ENCODE measurements around the gene OPRPN.

OPRPN gene, protein sequence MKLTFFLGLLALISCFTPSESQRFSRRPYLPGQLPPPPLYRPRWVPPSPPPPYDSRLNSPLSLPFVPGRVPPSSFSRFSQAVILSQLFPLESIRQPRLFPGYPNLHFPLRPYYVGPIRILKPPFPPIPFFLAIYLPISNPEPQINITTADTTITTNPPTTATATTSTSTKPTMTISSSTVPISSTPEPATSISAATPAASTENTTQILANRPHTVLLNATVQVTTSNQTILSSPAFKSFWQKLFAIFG

DNA sequence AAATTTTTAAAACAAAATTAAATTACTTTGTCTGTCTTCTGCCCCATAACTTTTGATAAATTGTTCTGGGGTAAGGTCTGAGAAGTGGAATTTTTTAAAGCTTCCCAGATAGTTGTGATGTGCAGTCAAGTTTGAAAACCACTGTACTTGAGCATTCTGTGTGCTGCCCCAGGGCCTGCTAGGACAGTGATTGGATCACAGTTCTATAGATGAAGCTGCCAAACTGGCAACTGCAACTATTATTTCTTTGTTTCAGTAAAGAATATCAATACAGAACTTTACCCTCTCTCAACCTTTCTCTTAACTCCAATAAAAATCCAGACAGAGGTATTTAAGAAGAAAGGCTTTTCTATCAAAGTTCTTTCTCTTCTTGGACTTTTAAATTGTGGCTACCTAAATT is at the start of gene OPRPN:
OPRPN (plus strand) TSS at position 361 of the 400 bp plus-strand sequence. CDS start 1,346 bp downstream, outside the sequence.
- DNase-seq, result no peak

DNA sequence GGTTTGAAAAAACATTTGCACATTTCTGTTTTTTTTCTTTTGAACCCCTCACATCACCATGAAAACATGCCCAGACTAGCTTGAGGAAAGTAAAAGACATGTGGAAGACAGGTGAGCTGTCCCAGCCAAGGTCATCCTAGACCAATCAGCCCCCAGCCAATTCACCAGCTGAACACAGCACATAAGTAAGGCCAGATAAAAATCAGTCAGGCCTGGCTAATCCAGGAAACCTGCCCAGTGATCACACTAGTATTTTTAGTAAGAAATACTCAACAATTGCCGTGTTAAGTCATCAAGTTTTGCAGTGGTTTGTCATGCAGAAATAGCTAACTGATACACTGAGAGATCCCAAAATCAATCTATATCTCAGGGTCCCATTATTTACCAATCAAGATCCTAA is 41.6 kb upstream of the OPRPN start:
- DNase-seq, result no peak

DNA sequence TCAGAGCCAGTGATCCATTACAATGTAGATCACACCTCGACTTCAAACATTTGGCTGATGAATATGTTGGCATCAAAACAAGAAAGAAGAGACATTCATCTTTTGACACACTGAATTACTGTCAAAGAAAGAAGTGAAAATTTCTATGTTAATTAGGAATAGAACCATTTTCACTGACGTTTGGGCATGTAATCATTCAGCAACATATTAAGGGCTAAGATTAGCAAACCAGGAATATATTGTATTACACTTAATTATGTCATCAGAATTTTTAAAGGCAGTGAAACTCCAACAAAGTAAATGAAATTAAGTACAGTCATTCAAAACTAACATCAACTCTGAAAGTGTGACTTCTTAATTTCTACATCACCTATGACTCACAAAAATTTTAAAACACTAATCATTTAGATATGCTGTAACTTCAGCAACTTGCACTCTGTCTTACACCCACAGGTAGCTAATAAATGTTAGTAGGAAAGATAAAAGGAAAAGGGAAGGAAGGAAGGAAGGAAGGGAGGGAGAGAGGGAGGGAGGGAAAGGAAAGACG is 38.6 kb upstream of the OPRPN start:
- no peak for DNase-seq

DNA sequence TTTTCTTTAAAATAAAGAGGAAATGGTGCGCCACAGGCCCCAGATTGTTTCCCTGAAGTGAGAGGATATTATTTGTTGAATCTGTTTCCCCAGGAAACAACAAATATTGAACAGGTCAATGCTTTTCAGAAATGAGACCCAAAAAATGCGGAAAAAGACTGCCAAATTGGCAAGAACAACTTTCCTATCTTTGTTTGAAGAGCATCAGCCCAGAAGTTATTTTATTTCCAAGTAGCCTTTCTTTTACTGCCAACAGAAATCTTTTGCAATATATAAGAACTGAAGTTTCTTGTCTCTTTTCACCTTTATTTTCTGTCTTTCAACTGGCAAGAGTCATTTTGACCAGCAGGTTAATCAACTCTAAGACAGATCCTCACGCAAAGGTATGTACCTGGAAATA is 37.3 kb upstream of the OPRPN start, which contains the start of gene SMR3A:
SMR3A (plus strand) TSS at position 301 of the 400 bp plus-strand sequence. CDS start 1,356 bp downstream, outside the sequence.
- DNase-seq, result no peak

DNA sequence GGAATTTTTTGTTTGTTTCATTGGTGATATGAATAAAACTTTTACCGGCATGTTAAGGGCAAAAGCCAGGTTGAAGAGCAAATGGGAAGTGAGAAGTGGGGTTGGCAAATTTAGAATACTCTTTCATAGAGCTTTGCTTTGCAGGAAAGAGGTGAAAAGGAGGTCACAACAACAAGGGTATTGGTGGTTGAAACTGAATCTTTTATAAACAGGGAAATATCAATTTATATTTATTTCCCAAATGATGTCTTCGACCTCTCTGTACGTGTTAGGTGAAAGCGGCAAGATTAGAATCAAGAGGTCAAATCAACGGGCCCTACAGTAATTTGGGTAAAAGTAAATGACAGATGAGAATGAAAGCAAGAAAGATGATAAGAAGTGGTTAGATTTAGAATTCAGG is 33.7 kb upstream of the OPRPN start:
- no peak for DNase-seq

DNA sequence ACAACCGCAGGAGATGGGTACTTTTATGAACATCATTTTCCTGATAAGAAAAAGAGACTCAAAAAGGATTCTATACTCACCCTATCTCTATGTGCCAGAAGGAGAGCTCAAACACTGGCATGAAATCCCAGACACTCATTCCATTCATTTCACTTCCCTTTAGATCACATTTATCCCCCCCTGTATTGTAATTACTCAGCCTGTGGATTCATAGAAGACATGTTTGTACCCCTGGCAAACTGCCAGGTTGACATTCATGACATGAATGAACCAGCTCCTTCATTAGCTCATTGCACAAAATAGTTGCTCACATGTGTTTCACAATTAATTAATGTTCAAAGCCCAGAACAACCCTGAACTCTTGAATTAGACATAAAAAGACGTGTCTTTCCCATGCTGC is 32.3 kb upstream of the OPRPN start:
- DNase-seq, result peak; percentile 70

DNA sequence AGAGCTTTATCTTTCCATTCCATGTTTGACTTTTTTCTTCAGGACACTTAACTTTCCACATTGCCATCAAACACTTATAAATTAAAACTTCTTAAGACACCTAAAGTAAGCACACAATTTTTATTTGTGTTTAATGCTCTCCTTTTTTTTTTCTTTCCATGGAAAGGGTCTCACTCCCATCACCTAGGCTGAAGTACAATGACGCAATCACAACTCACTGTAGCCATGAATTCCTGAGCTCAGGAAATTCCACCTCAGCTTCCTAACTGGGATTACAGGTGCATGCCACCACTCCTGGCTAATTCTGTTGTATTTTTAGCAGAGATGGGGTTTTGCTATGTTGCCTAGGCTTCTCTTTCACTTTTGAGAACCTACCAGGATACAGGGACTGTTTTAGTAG is 29.9 kb upstream of the OPRPN start:
- no peak for DNase-seq

DNA sequence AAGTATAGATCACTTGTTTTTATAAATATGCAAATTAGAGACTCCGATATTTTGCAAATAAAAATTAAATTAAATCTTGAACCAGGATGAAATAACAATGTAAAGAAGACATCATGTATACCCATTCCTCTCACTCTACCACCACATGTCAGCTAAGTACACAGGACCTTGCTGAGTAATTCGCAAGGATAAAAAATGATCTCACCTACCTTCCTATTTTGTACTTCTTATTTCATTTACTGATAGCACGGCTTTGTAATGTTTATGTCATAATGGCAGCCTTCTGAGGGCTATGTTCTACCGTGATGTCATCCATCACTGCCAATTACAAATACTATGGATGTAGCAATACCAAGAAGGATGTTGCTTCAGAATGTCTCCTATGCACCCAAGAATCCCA is 25.8 kb upstream of the OPRPN start:
- no peak for DNase-seq

DNA sequence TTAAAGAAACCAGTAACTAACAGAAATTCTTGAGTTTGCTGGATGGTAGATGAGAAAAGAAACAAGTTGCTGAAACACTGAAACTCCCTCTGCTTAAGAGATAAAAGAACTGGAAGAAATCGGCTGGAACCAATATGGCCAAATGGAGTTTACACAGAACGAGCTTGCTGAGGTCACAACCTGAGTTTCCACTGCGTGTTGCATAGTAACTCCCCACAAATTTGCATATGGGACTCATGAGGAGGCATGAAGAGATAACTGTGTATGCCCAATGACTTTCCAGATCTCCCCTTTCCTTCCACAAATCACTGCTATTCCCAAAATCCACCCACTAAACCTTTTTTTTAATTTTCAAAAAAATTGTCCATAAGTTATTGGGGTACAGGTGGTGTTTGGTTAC is 25.0 kb upstream of the OPRPN start:
- no peak for DNase-seq

DNA sequence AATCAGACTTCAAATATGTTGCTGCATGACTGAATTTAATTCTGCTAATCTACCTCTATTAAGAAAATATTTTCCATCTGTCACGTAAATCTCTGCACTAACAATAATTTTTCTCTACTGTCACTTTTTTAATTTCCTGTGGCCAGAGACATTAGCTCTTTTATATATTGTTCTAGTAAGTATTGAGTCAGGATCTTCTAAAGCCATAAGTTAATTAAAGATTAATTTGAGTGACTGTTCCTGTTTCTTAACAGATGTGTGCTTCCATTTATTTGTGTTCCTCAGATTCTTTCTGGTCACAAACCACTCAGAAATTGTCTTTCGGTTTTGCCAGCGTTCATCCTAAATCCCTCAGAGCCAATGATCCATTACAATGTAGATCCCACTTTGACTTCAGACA is 17.2 kb upstream of the OPRPN start:
- no peak for DNase-seq

DNA sequence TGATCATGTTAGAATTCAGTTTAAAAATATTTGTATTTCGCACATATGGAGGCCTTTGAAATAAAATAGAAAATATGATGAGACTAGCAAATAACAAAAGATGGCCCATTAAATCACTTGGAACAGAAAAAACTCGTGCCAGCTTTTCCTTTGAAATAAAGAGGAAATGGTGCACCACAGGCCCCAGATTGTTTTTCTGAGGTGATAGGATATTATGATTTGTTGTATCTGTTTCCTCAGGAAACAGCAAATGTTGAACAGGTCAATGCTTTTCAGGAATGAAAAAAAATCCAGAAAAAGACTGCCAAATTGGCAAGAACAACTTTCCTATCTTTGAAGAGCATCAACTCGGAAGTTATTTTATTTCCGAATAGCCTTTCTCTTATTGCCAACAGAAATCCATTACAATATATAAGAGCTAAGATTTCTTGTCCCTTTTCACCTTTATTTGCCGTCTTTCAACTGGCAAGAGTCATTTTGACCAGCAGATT is 15.0 kb upstream of the OPRPN start, which contains the start of gene SMR3B:
SMR3B (plus strand) TSS at position 441 of the 491 bp plus-strand sequence. CDS start 1,380 bp downstream, outside the sequence.
- no peak for DNase-seq

DNA sequence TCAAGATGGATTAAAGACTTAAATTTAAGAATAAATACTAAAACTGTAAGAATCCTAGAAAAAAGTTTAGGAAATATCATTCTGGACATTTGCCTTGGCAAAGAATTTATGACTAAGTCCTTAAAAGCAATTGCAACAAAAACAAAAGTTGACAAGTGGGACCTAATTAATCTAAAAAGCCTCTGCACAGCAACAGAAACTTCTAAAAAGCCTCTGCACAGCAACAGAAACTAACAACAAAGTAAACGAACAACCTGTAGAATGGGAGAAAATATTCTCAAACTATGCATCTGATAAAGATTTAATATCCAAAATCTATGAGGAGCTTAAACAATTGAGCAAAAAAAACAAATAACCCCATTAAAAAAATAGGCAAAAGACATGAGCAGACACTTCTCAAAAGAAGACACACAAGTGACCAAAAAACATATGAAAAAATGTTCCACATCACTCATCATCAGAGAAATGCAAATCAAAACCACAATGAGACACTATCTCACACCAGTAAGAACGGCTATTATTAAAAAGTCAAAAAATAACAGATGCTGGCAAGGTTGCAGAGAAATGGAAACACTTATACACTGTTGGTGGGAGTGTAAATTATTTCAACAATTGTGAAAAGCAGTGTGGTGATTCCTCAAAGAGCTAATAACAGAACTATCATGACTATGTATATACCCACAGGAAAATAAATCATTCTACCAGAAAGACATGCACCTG is 5.5 kb upstream of the OPRPN start:
- DNase-seq, result no peak

DNA sequence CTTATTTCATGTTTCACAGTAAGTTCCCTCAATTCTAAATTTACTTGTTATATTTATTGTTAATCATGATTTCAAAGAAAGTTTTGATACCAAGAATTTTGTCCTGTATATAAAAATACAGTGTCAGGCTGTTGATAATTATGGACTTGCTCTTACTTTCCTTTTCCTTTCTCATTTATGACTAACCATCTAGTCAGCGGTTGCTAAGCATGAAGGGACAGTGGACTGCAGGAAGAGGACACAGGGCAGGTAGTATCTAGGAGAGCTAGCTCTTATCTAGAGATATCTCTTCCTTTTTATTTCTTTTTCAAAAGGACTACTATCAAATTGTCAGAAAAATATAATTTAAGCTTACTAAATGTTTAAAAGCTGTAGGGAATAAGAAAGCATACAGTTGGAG is 1.6 kb downstream of the OPRPN start:
- no peak for DNase-seq

DNA sequence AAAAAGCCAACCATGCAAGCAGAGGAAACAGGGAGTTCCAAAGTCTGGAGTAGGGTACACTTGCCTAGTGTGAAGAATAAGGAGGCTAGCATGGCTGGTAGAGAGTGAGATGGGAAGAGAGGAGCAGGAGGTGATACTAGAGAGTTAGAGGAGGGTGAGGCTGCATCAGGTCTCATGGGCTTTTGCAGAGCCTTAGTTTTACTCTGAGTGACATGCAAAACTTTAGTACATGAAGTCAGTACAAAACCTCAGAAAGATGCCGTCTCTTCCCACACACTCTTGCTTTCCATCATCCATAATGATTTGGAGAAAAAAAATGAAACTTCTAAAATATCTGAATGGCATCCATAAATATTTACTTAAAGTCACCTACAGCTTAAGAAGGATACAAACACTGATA is 5.0 kb downstream of the OPRPN start:
- DNase-seq, result no peak

DNA sequence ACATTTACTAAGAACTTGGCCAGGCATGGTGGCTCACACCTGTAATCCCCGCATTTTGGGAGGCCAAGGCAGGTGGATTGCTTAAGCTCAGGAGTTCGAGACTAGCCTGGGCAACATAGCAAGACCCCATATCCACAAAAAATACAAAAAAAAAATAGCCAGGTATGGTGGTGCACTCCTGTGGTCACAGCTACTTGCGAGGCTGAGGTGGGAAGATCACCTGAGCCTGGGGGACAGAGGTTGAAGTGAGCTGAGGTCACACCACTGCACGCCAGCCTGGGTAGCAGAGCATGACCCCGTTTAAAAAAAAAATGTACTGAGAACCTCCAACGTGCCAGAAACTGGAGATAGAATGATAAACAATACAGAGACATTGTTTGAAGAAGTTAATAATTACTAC is 8.0 kb downstream of the OPRPN start:
- DNase-seq, result no peak

DNA sequence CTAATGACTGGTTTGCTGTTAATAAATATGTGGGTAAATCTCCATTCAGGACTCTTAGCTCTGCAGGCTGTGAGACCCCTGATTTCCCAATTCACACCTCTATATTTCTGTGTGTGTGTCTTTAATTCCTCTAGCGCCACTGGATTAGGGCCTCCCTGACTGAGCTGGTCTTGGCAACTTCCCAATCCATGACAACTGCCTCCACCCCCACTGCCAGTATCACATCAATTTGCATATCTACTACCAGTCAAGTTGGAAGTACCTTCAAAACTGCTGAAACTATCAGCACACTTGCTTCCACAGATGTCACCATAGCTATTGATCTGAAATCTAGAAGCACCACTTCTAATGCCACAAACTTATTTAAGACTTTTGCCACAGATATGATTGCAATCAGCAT is 27.6 kb downstream of the OPRPN start:
- DNase-seq, result no peak

DNA sequence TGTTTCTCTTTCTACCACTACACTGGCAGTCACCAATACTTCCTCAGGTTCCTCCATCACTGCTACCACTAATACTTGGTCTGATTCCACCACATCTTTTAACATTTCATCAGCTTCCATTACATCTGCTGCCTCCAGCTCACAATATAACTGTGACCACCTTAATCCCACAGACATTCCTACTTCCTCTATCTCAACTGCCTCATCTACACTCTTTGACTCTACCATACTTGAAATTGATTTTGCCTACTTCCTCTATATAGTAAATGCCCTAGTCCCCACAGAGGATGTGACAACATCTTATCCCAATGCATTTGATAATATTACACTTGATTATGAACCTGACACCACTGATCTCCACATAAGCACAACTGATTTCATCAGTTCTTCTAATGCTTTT is 29.0 kb downstream of the OPRPN start:
- no peak for DNase-seq

DNA sequence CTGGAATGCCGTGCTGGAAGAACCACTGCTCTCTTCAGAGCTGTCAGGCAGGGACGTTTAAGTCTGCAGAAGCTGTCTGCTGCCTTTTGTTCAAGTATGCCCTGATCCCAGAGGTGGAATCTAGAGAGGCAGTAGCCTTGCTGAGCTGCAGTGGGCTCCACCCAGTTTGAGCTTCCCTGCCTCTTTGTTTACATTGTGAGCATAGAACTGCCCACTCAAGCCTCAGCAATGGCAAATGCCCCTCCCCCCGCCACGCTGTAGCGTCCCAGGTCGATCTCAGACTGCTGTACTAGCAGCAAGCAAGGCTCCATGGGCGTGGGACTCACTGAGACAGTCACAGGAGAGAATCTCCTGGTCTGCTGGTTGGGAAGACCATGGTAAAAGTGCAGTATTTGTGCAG is 39.5 kb downstream of the OPRPN start:
- no peak for DNase-seq

DNA sequence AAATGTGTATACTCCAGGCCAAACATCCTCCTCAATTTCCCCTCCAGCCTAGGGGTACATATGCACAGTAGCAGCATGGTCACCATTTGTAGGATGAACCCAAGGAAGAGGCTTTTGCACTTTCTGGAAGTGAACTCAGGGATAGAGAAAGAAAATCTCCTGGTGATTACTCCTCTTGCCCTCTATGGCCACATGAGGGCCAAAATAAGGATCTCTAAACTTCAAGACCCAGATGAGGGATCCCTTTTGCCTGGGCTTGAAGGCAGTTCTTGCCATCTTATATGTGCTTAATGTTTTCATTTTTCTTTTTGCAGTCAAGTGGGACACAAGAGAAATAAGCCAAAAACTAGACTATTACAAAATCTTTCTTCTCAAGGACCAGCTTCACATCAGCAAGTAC is 44.7 kb downstream of the OPRPN start:
- DNase-seq, result no peak

DNA sequence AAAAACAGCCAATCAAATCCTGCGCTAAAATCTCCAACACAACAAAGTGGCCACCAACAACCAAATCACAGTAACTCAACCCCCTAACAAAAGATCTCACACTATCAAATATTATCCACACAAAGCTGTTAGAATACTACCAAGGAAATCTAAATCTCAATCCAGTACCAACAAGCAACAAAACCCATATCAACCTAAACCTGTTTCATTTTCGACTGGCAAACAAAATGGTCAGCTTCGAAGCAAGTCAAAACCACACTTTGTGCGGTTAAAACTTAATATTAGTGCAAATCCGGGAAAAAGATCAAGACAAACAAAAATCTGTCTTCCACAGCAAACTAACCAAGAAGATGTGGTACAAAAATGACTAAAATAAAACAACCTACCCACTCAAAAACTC is 45.6 kb downstream of the OPRPN start:
- no peak for DNase-seq

DNA sequence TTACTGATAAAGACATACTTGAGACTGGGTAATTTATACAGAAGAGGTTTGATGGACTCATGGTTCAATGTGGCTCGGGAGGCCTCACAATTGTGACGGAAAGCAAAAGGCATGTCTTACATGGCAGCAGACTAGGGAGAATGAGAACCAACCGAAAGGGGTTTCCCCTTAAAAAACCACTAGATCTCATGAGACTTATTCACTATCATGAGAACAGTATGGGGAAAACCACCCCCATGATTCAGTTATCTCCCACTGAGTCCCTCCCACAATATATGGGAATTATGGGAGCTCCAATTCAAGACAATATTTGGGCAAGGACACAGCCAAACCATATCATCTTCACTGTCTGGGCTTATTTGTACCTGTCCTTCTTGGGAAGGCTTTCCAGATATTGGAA is 51.5 kb downstream of the OPRPN start:
- DNase-seq, result no peak

DNA sequence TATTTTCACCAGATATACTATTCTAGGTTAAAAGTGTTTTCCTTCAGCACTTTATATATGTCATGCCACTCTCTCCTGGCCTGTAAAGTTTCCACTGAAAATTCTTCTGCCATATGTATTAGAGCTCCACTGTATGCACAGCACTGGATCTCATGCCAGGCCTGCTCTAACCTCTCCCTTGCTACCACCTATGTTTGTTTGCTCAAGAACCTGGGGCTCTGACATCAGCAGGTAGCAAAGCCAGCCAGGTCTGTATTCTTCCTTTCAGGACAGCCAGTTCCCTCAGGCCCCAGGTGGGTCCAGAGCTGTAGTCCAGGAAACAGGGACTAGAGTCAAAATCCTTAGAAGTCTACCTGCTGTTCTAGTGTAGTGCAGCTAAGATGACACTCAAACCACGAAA is 55.2 kb downstream of the OPRPN start:
- no peak for DNase-seq

Measured in eye (tissue), 1 donor.